Urinary bladder (tissue), 4 donors: Measurements from ENCODE around the gene PCAT6. TPM values are rescaled to one million over a fixed set of nuclear protein-coding genes. Genes with fewer than 3 reads are reported as not detected.
A peak's percentile ranks its signal among the peaks of the same experiment; 100 is the strongest.

Experiments used
- DNase-seq: peaks from one replicate; pipeline ENCODE4 v3.0.0-alpha.2; 2015; ENCODE audit errors: extremely low spot score
- H3K27ac ChIP-seq: one replicate; pipeline ENCODE4 v1.5.1; 2013; ENCODE audit warnings: low read depth, mild to moderate bottlenecking, moderate library complexity
- H3K36me3 ChIP-seq: one replicate; pipeline ENCODE4 v1.6.1; 2013; ENCODE audit warnings: mild to moderate bottlenecking, moderate library complexity; ENCODE audit not compliant: insufficient read depth
- H3K4me1 ChIP-seq: one replicate; pipeline ENCODE4 v1.6.1; 2013; ENCODE audit warnings: mild to moderate bottlenecking, moderate library complexity; ENCODE audit not compliant: insufficient read depth
- H3K4me3 ChIP-seq: one replicate; pipeline ENCODE4 v1.5.1; 2013; ENCODE audit warnings: low read depth, low read length
- WGBS: extraction: QIAGEN DNeasy Blood & Tissue Kit; methylation state at CpG from one replicate; pipeline ENCODE4 v1.1.7; 2013; 5-methylcytosine and 5-hydroxymethylcytosine counted together
- polyA plus RNA-seq: library from polyadenylated mRNA; stranded (reverse); fragments of 200-250 nt; gene quantifications from one replicate; pipeline ENCODE4 v1.2.3, GENCODE V29; 2013
- small RNA-seq: library from RNA; depleted of rRNA; stranded (forward); fragments of <200 nt; gene quantifications from one replicate; pipeline ENCODE3, GENCODE V24; 2014
- total RNA-seq: library from RNA; depleted of rRNA; stranded (reverse); fragments of >200 nt; gene quantifications from one replicate; pipeline ENCODE4 v1.2.3, GENCODE V29; 2014
- donor health status: healthy with polysubstance abuse.
- donor health status: healthy.

The PCAT6 gene
- total and polyA plus RNA-seq, 2 donors, result 2.5 TPM; not detected in 1

DNA sequence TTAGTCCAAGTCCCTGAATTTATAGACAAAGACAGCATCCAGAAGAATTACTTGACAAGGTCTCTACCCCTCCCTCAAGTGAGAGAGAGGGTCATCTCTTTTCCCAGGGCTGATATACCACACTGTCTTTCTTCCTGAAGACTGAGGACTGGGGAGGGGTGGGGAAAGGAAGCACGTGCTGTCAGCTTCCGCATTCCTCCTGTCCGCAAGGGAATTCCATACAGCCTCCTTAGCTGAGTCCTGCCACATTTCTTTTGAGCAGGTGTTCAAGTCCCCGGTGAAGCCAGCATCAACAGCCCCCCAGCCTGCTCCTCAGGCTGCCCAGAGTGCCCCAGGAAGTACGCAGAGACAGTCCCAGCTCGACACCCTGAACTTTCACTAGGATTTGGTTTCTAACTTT, 34.2 kb downstream of the PCAT6 start:
- H3K4me1 ChIP-seq, result no peaks in the 10 kb centered on the region
- 52% methylated on average over 6 of the region's 6 CpGs for WGBS
- H3K27ac ChIP-seq, result no peak overlapping the region
- no peak for DNase-seq
- no peaks in the 10 kb centered on the region for H3K36me3 ChIP-seq
- H3K4me3 ChIP-seq, result no peak overlapping the region

DNA sequence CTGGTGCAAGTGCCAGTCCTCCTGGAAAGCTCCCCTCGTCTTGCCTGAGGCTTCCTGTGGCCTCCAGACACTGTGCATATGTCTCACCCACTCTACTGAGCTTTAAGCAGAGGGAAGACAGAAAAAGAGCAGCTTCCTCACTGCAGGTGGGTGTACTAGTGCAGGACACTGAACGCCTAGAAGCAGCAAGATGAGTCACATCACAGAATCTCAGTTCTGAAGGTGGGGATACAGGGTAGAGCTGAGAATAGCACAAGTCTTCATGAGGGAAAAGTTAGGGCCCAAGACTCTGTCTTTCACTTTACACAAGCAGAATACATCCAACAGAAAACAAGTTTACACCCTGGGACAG, 37.4 kb downstream of the PCAT6 start:
- Histone ChIP-seq H3K36me3 (no peaks in the 10 kb centered on the region), H3K27ac (no peak overlapping the region), H3K4me1 (no peaks in the 10 kb centered on the region), H3K4me3 (no peak overlapping the region)
- no peak for DNase-seq
- WGBS, result 51% methylated on average over 2 of the region's 2 CpGs

DNA sequence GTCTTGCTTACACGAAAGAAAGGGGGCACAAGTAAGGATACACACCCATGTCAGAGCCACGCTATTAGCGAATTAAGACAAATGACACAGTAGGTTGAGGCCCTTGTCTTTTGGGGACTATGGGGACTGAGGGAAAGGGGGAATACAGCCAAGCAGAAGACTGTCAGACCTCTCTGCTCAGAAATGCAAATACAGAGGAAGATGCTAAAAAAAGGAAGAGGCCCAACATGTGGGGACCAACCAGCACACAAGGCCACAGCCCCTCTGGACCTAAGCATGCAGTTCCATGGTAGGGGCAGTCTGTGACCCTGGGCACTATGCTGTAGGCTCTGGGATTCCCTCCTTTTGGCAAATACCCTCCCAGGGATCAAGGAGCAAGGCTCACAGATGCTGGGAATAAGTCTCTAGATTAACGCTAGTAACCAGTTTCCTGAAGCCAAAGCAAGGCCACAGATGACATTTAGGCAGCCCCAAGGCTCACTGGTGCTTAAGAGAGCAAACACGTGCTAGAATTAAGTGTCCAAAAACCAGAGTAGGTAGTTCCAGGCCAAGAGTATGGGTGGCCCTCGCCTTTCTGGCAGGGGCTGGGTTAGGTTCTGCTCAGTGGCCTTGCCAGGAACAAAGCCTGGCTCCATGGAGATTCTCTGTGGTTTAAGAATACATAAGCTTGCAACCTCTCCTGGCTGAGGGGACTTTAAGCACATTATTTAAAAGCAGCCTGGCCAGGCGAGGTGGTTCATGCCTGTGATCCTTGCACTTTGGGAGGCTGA, 40.0 kb downstream of the PCAT6 start:
- 85% methylated on average over 7 of the region's 7 CpGs for WGBS
- no peak for DNase-seq

DNA sequence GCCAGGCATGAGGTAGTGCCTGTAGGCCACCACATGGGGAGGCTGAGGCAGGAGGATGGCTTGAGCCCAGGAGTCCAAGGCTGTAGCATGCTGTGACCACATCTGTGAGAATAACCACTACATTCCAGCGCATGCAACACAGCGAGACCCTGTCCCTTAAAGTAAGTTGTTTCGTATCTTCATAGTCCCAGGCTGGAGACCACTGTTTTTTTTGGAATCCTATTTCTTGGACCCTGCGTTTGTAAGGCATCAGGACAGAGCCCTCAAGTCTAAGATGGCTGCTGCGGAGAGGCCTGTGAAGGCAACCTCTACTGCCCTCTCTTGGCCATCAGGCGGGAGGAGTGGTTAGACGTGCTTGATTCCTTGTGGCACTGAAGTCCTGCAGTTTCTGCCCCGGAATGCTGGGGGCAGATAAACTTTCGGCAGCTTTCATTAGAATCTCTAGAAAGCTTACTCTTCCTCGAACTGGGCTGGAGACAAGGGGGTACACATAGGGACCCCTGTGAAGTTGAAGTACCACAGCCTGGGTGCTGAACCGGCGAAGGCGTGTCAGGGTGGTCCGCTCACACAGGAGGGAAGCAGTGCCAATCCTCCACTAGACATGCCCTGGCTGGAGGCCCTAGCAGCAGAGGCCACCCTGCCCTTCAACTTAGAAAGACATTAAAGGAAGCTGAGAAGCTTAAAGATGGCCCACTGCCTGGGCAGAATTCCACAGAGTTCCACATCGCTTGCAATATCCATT, 41.6 kb downstream of the PCAT6 start:
- no peaks in the 10 kb centered on the region for H3K4me1 ChIP-seq
- 68% methylated on average over 15 of the region's 15 CpGs for WGBS
- no peaks in the 10 kb centered on the region for H3K36me3 ChIP-seq
- H3K27ac ChIP-seq, result no peak overlapping the region
- no peak for DNase-seq
- no peak overlapping the region for H3K4me3 ChIP-seq

More for the DNA sequence above, 40.0 kb downstream of the PCAT6 start:
- Histone ChIP-seq H3K36me3 (no peaks in the 10 kb centered on the region), H3K4me3 (no peak overlapping the region), H3K4me1 (no peaks in the 10 kb centered on the region), H3K27ac (no peak overlapping the region)

DNA sequence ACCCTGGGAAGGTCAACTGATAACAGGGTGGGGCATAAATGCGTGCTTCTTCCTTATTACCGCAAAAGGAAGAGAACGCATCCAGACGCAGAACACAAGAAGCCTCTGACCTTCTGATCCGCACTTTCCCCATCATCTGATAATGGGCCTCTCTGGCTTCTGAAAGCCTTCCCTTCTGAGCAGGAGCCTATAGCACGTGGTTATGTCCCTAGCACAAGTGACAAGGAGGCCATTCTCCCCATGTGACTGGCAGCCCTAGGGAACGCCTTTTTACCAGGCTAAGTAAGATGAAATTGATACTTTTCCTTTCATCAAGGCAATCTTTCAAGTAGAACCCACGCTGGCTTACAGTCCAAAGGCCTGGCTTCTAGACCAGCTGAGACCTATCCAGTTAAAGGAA, 44.0 kb downstream of the PCAT6 start:
- WGBS, result 93% methylated on average over 8 of the region's 8 CpGs
- Histone ChIP-seq H3K4me3 (no peak overlapping the region), H3K4me1 (no peaks in the 10 kb centered on the region), H3K36me3 (no peaks in the 10 kb centered on the region), H3K27ac (no peak overlapping the region)
- no peak for DNase-seq

DNA sequence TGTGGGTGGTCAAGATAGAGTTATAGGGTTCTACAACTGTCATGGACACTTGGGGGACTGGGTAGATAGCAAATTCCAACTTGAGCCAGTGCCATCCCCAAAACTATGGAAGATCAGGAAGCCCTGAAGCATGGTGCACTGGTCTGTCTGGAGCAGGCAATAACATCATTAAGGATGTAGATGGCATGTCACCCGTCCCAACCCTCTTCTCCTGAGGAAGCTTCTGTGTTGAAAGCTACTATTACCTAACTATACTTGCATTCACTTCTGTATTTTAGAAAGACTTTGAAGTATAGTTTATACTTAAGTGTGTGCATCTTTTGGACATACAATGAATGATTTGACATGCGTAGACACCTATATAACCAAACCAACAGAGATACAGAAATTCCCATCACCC, 45.3 kb downstream of the PCAT6 start:
- H3K4me1 ChIP-seq, result no peaks in the 10 kb centered on the region
- 86% methylated on average over 2 of the region's 2 CpGs for WGBS
- H3K27ac ChIP-seq, result no peak overlapping the region
- no peaks in the 10 kb centered on the region for H3K36me3 ChIP-seq
- DNase-seq, result no peak
- no peak overlapping the region for H3K4me3 ChIP-seq

DNA sequence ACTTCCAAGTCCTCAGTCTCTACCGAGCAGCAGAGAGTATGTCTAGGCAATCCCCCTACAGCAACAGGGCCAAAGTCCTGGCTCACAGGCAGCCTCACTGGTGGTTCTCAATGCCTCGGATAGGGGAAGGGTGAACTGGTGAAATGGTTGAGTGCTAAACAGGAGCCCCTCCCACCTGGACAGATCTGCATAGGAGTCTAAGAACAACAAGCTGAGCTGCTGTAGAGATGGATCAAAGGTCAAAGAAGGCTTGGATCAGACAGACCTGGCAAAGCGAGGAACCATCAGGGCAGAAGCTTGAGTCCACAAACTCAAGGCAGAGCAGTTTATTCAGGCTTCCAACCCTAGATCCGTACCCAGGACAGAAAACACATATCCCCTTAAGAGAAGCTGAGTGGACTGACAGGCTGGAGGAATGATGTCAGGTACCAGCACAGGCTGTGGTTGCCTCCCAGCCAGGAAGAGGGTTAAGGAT, 46.4 kb downstream of the PCAT6 start:
- WGBS, result 67% methylated on average over 4 of the region's 4 CpGs
- Histone ChIP-seq H3K4me1 (no peaks in the 10 kb centered on the region), H3K27ac (no peak overlapping the region), H3K4me3 (no peak overlapping the region), H3K36me3 (no peaks in the 10 kb centered on the region)
- no peak for DNase-seq

DNA sequence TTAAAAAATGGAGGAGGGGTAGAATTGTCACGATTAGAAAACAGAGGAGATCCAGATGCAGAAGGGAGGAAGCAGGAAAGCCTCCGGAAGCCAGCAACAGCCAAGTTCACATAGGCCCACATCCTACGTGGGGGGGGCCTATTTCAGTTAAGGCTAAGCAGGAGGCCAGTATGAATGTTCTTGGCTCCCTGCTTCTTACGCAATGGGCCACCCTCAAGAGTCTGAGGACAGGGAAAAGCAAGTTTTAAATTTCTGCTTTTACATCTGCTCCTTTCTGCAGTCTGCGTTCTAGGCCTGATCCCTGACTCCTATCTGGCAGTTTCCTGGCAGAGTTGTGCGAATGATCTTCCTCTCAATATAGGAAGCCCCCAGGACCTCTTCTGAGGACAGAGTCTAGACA, 47.6 kb downstream of the PCAT6 start:
- H3K27ac ChIP-seq, result peak overlapping the region; percentile 32
- no peak overlapping the region for H3K4me3 ChIP-seq
- no peaks in the 10 kb centered on the region for H3K4me1 ChIP-seq
- no peaks in the 10 kb centered on the region for H3K36me3 ChIP-seq
- no peak for DNase-seq
- WGBS, result 51% methylated on average over 6 of the region's 6 CpGs

DNA sequence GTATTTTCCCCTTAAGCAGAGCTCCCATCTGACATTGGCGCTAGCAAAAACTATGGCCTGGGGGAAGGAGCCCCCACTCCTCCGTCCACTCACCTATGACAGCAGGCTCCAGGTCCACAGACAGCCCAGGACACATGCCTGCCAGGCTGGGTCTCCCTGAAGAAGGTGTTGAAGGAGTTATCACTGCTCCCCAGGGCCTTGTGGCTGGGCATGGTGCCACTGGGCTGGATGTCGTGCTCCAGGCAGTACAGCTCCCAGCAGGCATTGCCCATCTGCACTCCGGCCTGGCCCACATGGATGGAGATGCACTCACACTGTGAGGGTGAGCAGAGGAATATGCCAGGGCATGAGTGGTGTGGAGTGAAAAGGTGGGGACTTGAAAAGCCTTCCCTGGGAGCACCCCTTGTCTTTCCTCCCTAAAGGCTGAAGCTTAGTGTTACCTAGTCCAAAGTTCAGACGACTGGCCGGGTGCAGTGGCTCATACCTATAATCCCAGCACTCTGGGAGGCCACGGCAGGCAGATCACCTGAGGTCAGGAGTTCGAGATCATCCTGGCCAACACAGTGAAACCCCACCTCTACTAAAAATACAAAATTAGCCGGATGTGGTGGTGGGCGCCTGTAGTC, 48.1 kb downstream of the PCAT6 start:
- 88% methylated on average over 10 of the region's 10 CpGs for whole genome bisulfite sequencing
- H3K27ac ChIP-seq, result peak overlapping the region; percentile 32
- no peaks in the 10 kb centered on the region for H3K36me3 ChIP-seq
- H3K4me3 ChIP-seq, result no peak overlapping the region
- no peak for DNase-seq
- H3K4me1 ChIP-seq, result no peaks in the 10 kb centered on the region

DNA sequence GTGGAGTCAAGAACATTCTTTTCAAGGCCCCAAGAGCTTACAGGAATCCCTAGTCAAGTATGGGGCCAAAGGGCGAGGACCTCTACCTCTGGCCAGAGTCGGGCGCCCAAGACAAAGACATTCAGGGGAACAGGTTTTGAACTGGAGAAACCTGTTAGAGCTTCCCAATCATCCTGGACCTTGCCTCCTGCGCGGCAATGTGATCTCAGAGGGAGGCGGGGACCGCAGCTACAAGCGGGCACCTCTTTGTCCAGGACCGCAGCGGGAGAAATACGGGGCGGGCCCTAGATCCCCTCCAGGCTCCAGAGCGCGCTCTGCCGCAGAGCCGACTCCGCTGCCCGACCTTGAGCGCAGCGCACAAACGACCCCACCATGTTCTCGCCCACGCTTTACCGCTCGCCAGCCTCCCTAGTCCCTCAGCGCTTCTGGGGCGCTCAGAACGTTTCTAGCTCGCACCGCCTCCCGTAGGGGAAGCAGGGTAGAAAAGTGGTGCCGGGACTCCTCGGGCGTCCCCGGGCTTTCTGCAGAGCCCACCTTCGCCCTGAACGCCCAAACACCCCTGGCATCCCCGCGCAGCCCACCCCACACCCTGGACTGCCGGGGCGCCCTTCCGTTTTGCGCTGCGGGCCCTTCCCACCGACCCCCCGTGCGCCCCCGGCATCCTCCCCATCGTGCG, 50.1 kb downstream of the PCAT6 start:
- Histone ChIP-seq H3K4me3 (peak overlapping the region; percentile 57), H3K27ac (no peak overlapping the region), H3K36me3 (no peaks in the 10 kb centered on the region), H3K4me1 (no peaks in the 10 kb centered on the region)
- peak; percentile 58 for DNase-seq
- WGBS, result 2% methylated on average over 50 of the region's 50 CpGs

Small RNAs within 50 kb of the gene (small RNA-seq; reads per million reads assigned to genes)
- gene AC098934.3, result not detected

Other genes starting within 250 kb of the PCAT6 start
- 0.21 TPM for gene SYT2, start 100.5 kb upstream of the PCAT6 start, total RNA-seq
- gene SYT2, start 100.5 kb upstream of the PCAT6 start, polyA plus RNA-seq, result 0.01 TPM
- 189 TPM for gene KDM5B, start 2.5 kb upstream of the PCAT6 start, total RNA-seq
- 16.8 TPM for gene KDM5B, start 2.5 kb upstream of the PCAT6 start, polyA plus RNA-seq
- gene RABIF, start 78.2 kb downstream of the PCAT6 start, total RNA-seq, result 5.3 TPM
- gene RABIF, start 78.2 kb downstream of the PCAT6 start, polyA plus RNA-seq, result 6.7 TPM
- gene KLHL12, start 116.3 kb downstream of the PCAT6 start, total RNA-seq, result 25.1 TPM
- gene KLHL12, start 116.3 kb downstream of the PCAT6 start, polyA plus RNA-seq, result 19.3 TPM
- 63.6 TPM for gene ADIPOR1, start 147.4 kb downstream of the PCAT6 start, total RNA-seq
- gene ADIPOR1, start 147.4 kb downstream of the PCAT6 start, polyA plus RNA-seq, result 71.1 TPM
- gene CYB5R1, start 156.3 kb downstream of the PCAT6 start, total RNA-seq, result 33.7 TPM
- gene CYB5R1, start 156.3 kb downstream of the PCAT6 start, polyA plus RNA-seq, result 72.3 TPM
- gene TMEM183A, start 196.4 kb downstream of the PCAT6 start, total RNA-seq, result 60.9 TPM
- 50.4 TPM for gene TMEM183A, start 196.4 kb downstream of the PCAT6 start, polyA plus RNA-seq
- gene PPFIA4, start 215.5 kb downstream of the PCAT6 start, total RNA-seq, result 6.5 TPM
- 1.3 TPM for gene PPFIA4, start 215.5 kb downstream of the PCAT6 start, polyA plus RNA-seq